Esophagus (tissue), 2 donors: Measurements from ENCODE around the gene ADAT1. TPM values are rescaled to one million over a fixed set of nuclear protein-coding genes. Genes with fewer than 3 reads are reported as not detected.

Experiments used
- H3K27ac ChIP-seq, 2 donors: one replicate each; pipeline ENCODE4 v1.5.1; 2013; ENCODE audit warnings: low read depth in 2 of 2, mild to moderate bottlenecking in 2 of 2, inconsistent platforms in 1 of 2, low read length in 1 of 2, moderate library complexity in 1 of 2
- H3K27me3 ChIP-seq, 2 donors: one replicate each; pipeline ENCODE4 v1.6.1; 2013; ENCODE audit warnings: low read length in 2 of 2, control low read depth in 1 of 2, mild to moderate bottlenecking in 1 of 2; ENCODE audit not compliant: insufficient read depth in 2 of 2, control insufficient read depth in 1 of 2
- H3K36me3 ChIP-seq, 2 donors: one replicate each; pipeline ENCODE4 v1.6.1; 2013; ENCODE audit warnings: low read length in 1 of 2; ENCODE audit not compliant: control insufficient read depth in 2 of 2, insufficient read depth in 2 of 2
- H3K4me1 ChIP-seq, 2 donors: one replicate each; pipeline ENCODE4 v1.6.1; 2013; ENCODE audit warnings: low read length in 1 of 2; ENCODE audit not compliant: control insufficient read depth in 2 of 2, insufficient read depth in 2 of 2
- H3K4me3 ChIP-seq, 2 donors: one replicate each; pipeline ENCODE4 v1.5.1; 2013; ENCODE audit warnings: low read length in 2 of 2, mild to moderate bottlenecking in 2 of 2, low read depth in 1 of 2, moderate library complexity in 1 of 2
- H3K9me3 ChIP-seq, 2 donors: one replicate each; pipeline ENCODE4 v1.6.1; 2013; ENCODE audit warnings: mild to moderate bottlenecking in 2 of 2, low read depth in 1 of 2, low read length in 1 of 2, moderate library complexity in 1 of 2; ENCODE audit not compliant: control insufficient read depth in 2 of 2, insufficient read depth in 1 of 2
- WGBS, 2 donors: extraction: QIAGEN DNeasy Blood & Tissue Kit; methylation state at CpG; one replicate each; pipeline ENCODE4 v1.1.7; 2013; 5-methylcytosine and 5-hydroxymethylcytosine counted together
- polyA plus RNA-seq, 2 donors: library from polyadenylated mRNA; stranded (reverse); fragments of 200-250 nt; gene quantifications; one replicate each; pipeline ENCODE4 v1.2.3, GENCODE V29; 2013
- donor health status: healthy with polysubstance abuse.
- donor health status: Bipolar disorder and iron deficiency.

ADAT1 gene
- polyA plus RNA-seq, 2 donors: 8.4 to 10.0 TPM

- H3K27ac ChIP-seq: peak overlapping the region; percentile 87 to 91
- H3K36me3 ChIP-seq: peaks cover 0 to 2% of the 10 kb centered on the region in 2 donors
- no peaks in the 10 kb centered on the region for H3K9me3 ChIP-seq
- no peaks in the 10 kb centered on the region for H3K27me3 ChIP-seq
- H3K4me3 ChIP-seq: peak overlapping the region; percentile 98 to 99
- H3K4me1 ChIP-seq: peaks cover 0 to 6% of the 10 kb centered on the region in 2 donors
- 0% methylated on average over 18 of the region's 18 CpGs for WGBS, 2 donors
These were observed 24.0 kb upstream of the ADAT1 start for GRCh38 chr16:75647112-75647491.

GRCh38 chr16:75644240-75645012 lies 21.3 kb upstream of the ADAT1 start:
- Histone ChIP-seq H3K27me3 (no peaks in the 10 kb centered on the region), H3K4me3 (no peak overlapping the region), H3K9me3 (no peaks in the 10 kb centered on the region), H3K4me1 (peaks cover 0 to 6% of the 10 kb centered on the region in 2 donors), H3K27ac (no peak overlapping the region), H3K36me3 (peaks cover 11 to 16% of the 10 kb centered on the region in 2 donors)
- 80 to 88% methylated on average over 7 of the region's 7 CpGs for WGBS, 2 donors

GRCh38 chr16:75640598-75640997 lies 17.5 kb upstream of the ADAT1 start:
- H3K36me3 ChIP-seq: peaks cover 14 to 27% of the 10 kb centered on the region in 2 donors
- WGBS, 2 donors: 85 to 91% methylated on average over 6 of the region's 6 CpGs
- H3K4me1 ChIP-seq: no peaks in the 10 kb centered on the region
- H3K27me3 ChIP-seq: no peaks in the 10 kb centered on the region
- H3K27ac ChIP-seq: no peak overlapping the region
- no peak overlapping the region for H3K4me3 ChIP-seq
- H3K9me3 ChIP-seq: no peaks in the 10 kb centered on the region

DNA sequence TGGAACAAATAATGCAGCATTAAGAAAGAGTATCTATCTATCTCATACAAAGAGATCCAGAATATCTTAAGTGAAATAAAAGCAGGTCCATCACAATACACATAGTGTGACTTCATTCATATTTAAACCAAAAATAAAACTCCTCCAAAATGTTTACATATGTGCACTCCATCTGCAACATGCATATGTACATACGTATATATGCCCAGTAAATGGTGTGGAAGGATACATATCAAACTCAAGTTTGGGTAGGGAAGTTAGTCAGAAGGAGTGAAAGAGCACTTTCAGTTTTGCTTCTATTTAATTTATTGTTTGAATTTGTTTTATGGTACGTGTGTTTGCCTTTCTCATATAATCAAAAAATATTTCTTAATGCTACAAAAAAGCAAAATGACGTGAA lies 12.0 kb upstream of the ADAT1 start:
- Histone ChIP-seq H3K4me3 (no peak overlapping the region), H3K27ac (no peak overlapping the region), H3K9me3 (no peaks in the 10 kb centered on the region), H3K4me1 (no peaks in the 10 kb centered on the region), H3K36me3 (peaks cover 20 to 31% of the 10 kb centered on the region in 2 donors), H3K27me3 (no peaks in the 10 kb centered on the region)
- 81 to 83% methylated on average over 3 of the region's 3 CpGs for WGBS, 2 donors

DNA sequence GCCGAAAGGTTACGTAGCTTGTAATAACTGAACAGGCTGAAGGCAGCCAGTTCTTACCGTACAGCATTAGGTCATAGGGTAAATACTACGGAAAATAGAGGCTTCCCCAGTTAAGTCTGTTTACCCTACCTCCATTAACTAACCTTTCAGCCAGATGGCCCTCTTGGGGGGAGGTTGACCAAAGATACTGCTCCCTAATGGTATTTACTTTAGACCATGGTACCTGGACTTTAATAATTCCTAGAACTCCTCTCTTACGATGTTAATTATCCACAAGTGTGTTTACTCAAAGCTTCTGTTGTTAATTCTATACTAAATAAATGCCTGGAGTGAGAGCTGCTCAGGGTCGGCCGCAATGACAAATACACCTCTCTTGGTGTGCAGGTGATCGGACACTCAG lies 9.8 kb upstream of the ADAT1 start:
- Histone ChIP-seq H3K4me1 (no peaks in the 10 kb centered on the region), H3K27ac (no peak overlapping the region), H3K36me3 (peaks cover 28 to 42% of the 10 kb centered on the region in 2 donors), H3K4me3 (no peak overlapping the region), H3K9me3 (no peaks in the 10 kb centered on the region), H3K27me3 (no peaks in the 10 kb centered on the region)
- WGBS, 2 donors: 81 to 88% methylated on average over 8 of the region's 8 CpGs

DNA sequence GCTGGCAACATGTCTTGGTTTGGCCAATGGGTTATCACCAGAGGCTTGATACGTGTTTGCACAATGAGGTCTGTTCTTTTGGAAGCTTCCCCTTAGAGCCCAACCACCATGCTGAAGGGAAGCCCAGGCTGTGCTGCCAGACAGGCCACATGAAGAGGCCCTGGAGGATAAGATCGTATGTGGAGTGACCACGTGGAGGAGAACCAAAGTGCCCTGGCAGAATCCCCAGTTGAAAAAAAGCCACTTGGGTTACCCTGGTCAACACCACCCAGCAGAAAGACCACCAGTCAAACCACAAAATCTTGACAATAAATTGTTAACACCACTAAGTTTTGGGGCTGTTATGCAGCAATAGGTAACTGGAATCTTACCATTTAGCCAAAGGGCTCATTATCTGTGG lies 7.0 kb upstream of the ADAT1 start:
- 89 to 92% methylated on average over 3 of the region's 3 CpGs for WGBS, 2 donors
- no peak overlapping the region for H3K27ac ChIP-seq
- no peaks in the 10 kb centered on the region for H3K27me3 ChIP-seq
- no peaks in the 10 kb centered on the region for H3K4me1 ChIP-seq
- no peak overlapping the region for H3K4me3 ChIP-seq
- peaks cover 35 to 40% of the 10 kb centered on the region in 2 donors for H3K36me3 ChIP-seq
- no peaks in the 10 kb centered on the region for H3K9me3 ChIP-seq

GRCh38 chr16:75629132-75629531 lies 6.1 kb upstream of the ADAT1 start:
- H3K4me1 ChIP-seq: no peaks in the 10 kb centered on the region
- H3K36me3 ChIP-seq: peaks cover 35 to 38% of the 10 kb centered on the region in 2 donors
- no peaks in the 10 kb centered on the region for H3K27me3 ChIP-seq
- 91 to 93% methylated on average over 10 of the region's 10 CpGs for WGBS, 2 donors
- no peaks in the 10 kb centered on the region for H3K9me3 ChIP-seq
- H3K27ac ChIP-seq: no peak overlapping the region
- no peak overlapping the region for H3K4me3 ChIP-seq

- Histone ChIP-seq H3K9me3 (no peaks in the 10 kb centered on the region), H3K36me3 (peaks cover 35 to 38% of the 10 kb centered on the region in 2 donors), H3K4me3 (no peak overlapping the region), H3K4me1 (no peaks in the 10 kb centered on the region), H3K27me3 (no peaks in the 10 kb centered on the region), H3K27ac (no peak overlapping the region)
- WGBS, 2 donors: 83 to 84% methylated on average over 4 of the region's 4 CpGs
These were observed 5.3 kb upstream of the ADAT1 start for GRCh38 chr16:75628351-75628750.

DNA sequence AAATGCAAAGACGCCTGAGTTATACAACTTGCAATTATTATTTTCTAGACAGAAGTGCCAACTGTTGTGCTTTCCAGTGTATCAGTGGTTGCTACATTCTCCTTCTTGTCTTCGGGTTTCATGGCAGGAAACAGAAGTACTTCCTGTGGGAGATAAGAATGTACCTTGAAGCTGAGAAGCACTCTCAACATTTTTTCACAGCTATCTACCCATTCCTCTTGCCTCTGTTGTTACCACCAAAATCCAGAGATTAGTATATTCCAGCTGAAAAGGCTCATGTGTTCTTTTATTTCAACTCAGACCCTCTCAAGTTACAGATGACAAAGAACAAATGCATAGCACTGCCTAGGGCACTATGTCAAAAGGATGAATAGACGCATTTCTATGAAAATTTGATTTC lies 4.8 kb upstream of the ADAT1 start:
- WGBS, 2 donors: 63 to 67% methylated on average over 3 of the region's 3 CpGs
- H3K4me1 ChIP-seq: no peaks in the 10 kb centered on the region
- no peak overlapping the region for H3K27ac ChIP-seq
- H3K36me3 ChIP-seq: peaks cover 35 to 38% of the 10 kb centered on the region in 2 donors
- H3K9me3 ChIP-seq: no peaks in the 10 kb centered on the region
- no peak overlapping the region for H3K4me3 ChIP-seq
- H3K27me3 ChIP-seq: no peaks in the 10 kb centered on the region

DNA sequence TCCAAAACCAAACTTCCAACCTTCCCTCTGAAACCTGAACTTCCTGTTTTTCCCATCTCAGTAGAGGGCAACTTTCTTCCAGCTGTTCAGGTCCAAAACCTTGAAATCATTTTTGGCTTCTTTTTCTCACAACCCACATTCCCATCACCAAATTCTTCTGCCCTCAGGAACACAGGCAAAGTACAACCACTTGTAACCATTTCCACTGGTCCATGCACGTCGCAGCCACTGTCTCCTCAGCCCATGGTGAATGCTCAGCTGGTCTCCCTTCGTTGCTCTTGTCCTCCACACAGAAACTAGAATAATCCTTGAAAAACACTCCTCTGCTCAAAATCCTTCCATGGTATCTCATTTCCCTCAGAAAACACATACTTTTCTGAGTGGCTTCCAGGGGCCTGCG lies 3.7 kb upstream of the ADAT1 start:
- WGBS, 2 donors: 87 to 92% methylated on average over 4 of the region's 4 CpGs
- Histone ChIP-seq H3K36me3 (peaks cover 35% of the 10 kb centered on the region in 2 donors), H3K27ac (peak overlapping the region in 1 of 2 donors; percentile 7)

More for the DNA sequence above, 3.7 kb upstream of the ADAT1 start:
- no peaks in the 10 kb centered on the region for H3K9me3 ChIP-seq
- H3K4me3 ChIP-seq: no peak overlapping the region
- no peaks in the 10 kb centered on the region for H3K27me3 ChIP-seq
- peaks cover 0 to 4% of the 10 kb centered on the region in 2 donors for H3K4me1 ChIP-seq
